A549 treated with dexamethasone at 1 μM for 4 hours (cell line): ENCODE data around the gene HSPB2. TPM values are rescaled to one million over a fixed set of nuclear protein-coding genes. Genes with fewer than 3 reads are reported as not detected.

Source experiments
- total RNA-seq: library from RNA; stranded (reverse); fragments of 200-300 nt; extraction: Qiagen RNA extraction; gene quantifications from 5 replicates; pipeline ENCODE4 v1.2.3, GENCODE V29; 2022

HSPB2 gene, protein sequence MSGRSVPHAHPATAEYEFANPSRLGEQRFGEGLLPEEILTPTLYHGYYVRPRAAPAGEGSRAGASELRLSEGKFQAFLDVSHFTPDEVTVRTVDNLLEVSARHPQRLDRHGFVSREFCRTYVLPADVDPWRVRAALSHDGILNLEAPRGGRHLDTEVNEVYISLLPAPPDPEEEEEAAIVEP
- total RNA-seq, result 0.09 TPM in 1 of 5 replicates, not detected in the others

DNA sequence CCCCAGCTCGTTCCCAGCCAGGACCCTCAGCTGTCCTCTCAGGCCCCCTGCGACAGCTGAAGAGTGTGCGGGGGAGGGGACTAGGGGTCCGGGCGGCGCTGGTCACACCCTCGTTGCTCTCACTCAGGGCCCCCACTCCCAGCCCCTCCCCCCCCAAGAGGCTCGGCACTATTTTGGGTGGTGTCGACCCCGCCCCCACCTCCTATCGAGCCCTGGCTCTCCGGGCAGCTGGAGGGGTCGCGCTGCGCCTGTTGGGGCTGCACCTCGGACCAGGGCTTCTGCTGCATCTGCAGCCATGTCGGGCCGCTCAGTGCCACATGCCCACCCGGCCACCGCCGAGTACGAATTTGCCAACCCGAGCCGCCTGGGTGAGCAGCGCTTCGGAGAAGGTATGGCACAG, at the start of gene HSPB2:
HSPB2 (plus strand) TSS at position 200 of the 400 bp plus-strand sequence; CDS start at position 296, 96 bp downstream.

DNA sequence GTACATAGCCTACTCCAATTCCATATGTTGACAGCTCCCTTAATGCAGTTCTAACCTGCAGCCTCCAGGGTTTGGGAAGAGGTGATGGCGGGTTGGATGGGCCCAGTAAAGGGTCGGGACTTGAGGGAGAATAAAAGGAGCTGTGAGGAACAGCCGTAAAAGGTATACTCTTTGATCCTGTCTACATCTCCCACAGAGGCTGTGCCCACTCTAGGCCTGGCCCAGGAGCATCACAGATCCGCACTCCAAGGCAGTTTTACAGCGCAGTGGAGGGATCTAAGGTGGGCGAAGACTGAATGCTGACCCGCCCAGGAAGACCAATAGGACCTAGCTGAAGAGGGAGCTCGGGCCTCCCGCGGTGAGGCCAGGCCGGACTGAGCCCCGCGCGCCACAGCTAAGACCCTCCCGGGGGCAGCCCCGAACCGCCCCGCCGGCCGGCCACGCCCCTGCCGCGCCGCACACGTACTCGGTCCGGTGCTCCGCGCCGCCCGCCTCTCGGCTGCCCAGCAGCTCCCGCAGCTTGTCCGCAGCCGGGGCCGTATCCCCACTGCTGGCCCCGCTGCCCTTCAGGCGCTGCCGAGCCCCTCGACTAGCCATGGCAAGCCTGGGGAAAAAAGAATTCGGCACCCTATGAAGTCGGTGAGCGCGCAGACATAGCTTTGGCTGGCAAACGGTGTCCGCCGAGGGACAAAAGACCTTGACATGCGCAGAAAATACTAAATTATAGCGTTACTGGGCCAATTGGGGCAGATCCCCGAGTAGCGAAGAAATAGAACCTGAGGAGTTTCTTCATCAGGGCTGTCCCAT, 41.4 kb upstream of the HSPB2 start, which contains the start of gene ALG9:
ALG9 (minus strand) TSS at position 696 of the 807 bp plus-strand sequence; CDS start at position 597, 99 bp downstream.

DNA sequence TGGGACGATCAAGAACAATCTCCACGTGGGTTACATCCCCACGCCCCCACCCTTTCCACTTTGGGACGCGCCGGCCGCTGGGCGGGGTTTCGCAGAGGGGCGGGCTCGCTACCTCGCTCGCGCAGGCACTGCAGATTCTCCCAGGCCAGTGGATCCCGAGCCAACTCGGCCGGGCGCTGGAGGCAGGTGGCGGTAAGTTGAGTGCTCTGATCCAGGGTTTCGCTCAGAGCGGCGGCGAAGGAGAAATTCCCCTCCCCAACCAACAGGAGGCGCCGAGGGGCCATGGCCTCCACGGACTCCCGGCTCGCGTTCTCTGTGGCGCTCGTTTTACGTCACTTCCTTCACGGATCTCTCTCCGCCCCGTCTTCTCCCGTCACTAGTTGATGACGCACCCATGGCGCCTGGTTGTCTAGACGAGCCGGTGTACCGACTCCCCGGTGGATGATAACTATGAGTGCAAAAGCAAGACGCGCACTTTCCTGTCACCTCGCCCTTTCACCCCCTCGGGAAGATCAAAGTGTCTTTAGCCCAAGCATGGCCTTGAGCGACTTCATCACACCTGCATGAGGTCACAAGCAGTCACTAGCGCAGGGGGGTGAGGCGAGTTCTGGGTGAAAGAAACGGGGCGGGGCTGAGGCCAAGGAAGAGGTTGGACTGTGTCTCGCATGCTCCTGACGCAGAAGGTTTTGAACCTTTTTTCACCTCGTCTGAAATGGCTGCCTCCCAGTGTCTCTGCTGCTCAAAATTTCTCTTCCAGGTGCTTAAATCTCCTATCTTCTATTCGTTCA, 33.5 kb upstream of the HSPB2 start, which contains the start of the genes CFAP68 and FDXACB1:
CFAP68 (plus strand) TSS at position 693 of the 788 bp plus-strand sequence; CDS start at position 713, 20 bp downstream.
FDXACB1 (minus strand) TSS at position 317 of the 788 bp plus-strand sequence; CDS start at position 284, 33 bp downstream.

DNA sequence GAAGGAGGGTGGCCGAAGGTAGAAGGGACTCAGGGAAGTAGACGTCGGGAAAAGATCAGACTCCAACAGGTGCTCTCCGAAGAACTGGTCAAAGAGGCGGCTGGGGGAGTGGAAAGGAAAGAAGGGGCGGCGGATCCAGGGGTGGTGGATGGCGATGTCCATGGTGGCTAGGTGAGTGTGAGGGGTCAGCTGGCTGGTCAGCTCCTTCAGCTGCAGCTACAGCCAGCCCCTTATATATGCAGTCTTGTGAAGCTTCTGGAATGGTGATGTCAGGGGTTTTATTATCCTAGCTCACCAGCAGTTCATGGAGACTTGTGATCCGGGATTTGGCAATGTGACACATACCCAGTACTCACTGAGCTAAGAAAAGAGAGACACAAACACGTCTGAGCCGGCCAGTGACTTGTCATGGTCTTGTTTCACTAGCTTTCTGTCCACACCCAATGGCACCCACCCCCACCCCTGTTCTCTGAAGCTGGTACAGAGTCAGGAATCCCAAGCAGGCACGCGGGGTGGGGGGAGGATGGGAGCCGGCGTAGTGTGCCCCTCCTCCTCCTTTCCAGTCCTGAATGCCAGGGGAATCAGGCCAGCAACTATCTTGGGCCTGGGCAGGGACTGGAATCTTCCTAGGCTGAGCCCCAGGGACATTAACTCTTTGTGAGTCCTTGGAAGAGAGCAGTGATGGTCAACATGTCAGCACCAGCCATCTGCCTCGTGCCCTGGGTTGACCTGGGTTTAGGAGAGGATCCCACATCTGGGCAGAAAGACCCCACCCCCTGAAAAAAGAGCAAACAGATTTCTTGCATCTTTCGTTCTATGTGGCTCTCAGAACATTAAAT, 752 bp upstream of the HSPB2 start, which contains the start of gene CRYAB:
CRYAB (minus strand) TSS at position 208 of the 839 bp plus-strand sequence; CDS start at position 162, 46 bp downstream.

DNA sequence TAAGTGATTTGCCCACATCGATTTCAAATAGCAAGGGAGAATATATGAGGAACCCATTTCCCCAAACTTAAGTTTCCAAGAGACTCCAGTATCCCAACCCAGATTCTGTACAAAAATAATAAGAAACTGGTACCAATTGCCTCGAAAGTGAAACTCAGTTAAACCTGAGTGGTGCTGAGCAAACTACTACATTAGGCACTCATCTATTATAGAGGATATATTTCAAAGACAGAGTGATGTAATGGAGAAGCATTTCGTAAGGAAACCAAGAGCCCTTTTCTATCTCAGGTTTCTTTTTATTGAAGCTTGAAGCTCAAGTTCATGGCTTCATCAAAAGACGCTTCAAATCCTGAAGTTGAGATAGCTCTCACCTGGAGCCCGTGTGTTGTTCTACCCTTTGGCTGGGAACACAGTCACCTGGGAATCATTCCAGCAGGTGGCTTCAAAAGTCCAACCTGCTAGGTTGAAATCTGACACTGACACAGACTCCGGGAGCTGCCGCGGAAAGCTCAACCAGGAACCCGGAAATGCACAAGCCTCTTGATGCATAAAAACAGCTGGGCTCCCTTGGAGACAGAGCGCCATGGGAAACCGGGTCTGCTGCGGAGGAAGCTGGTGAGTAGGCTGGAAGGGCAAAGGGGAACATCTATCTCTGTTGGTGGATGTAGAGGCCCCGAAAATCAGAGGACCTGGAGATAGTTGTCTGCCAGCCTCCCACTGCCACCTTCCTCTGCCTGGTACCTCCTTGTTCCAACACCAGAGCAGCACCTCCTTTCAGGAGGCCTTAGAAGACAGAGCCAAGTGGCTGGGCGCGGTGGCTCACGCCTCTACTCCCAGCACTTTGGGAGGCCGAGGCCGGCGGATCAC, 6.1 kb downstream of the HSPB2 start, which contains the start of gene C11orf52:
C11orf52 (plus strand) TSS at position 524 of the 867 bp plus-strand sequence; CDS start at position 584, 60 bp downstream.

Other genes starting within 250 kb of the HSPB2 start
- 16.2 to 22.0 TPM (median 19.2 TPM) in 5 replicates for gene PPP2R1B, start 146.3 kb upstream of the HSPB2 start, total RNA-seq
- 19.6 to 25.2 TPM (median 21.7 TPM) in 5 replicates for gene ALG9, start 41.2 kb upstream of the HSPB2 start, total RNA-seq
- gene FDXACB1, start 33.6 kb upstream of the HSPB2 start, total RNA-seq, result 1.4 to 1.6 TPM (median 1.5 TPM) in 5 replicates
- 31.6 to 37.7 TPM (median 36.1 TPM) in 5 replicates for gene CFAP68, start 33.2 kb upstream of the HSPB2 start, total RNA-seq
- gene CRYAB, start 964 bp upstream of the HSPB2 start, total RNA-seq, result 12.4 to 28.7 TPM (median 17.0 TPM) in 5 replicates
- gene C11orf52, start 6.2 kb downstream of the HSPB2 start, total RNA-seq, result 0.15 to 0.45 TPM (median 0.26 TPM) in 5 replicates
- gene DIXDC1, start 24.6 kb downstream of the HSPB2 start, total RNA-seq, result 6.1 to 10.3 TPM (median 9.6 TPM) in 5 replicates
- gene DLAT, start 112.7 kb downstream of the HSPB2 start, total RNA-seq, result 26.5 to 34.1 TPM (median 31.1 TPM) in 5 replicates
- 0.70 to 1.4 TPM (median 1.1 TPM) in 5 replicates for gene PIH1D2, start 161.3 kb downstream of the HSPB2 start, total RNA-seq
- gene NKAPD1, start 161.6 kb downstream of the HSPB2 start, total RNA-seq, result 15.9 to 18.2 TPM (median 17.3 TPM) in 5 replicates
- 56.0 to 75.2 TPM (median 59.3 TPM) in 5 replicates for gene TIMM8B, start 174.0 kb downstream of the HSPB2 start, total RNA-seq
- 57.4 to 72.2 TPM (median 63.7 TPM) in 5 replicates for gene SDHD, start 174.1 kb downstream of the HSPB2 start, total RNA-seq